ENCODE results near the gene TMEM53.

TMEM53 gene

GRCh38 chr1:44685881-44686280 is 11.6 kb upstream of the TMEM53 start:
- Histone ChIP-seq H3K4me3 (ENCODE audit: low read depth, low read length) (no peak overlapping the region), H3K27me3 (replicated peaks) (no peaks in the 10 kb centered on the region), H3K27ac (no peak overlapping the region), H3K36me3 (replicated peaks) (no peaks in the 10 kb centered on the region)
- DNase-seq: no peak
- in situ Hi-C loops (cut with HindIII; ENCODE audit: low pct_ligation_motif_present, low sequenced_read_pairs): no loop called here
- no peak for TF ChIP-seq CTCF (IDR thresholded peaks at IDR 0.05; ENCODE audit: low read depth, low read length, missing control alignments)

- no peak for TF ChIP-seq CTCF (IDR thresholded peaks at IDR 0.05; ENCODE audit: low read depth, low read length, missing control alignments)
- in situ Hi-C loops (cut with HindIII; ENCODE audit: low pct_ligation_motif_present, low sequenced_read_pairs): no loop called here
- Histone ChIP-seq H3K27ac (no peak overlapping the region), H3K4me3 (ENCODE audit: low read depth, low read length) (no peak overlapping the region), H3K27me3 (replicated peaks) (no peaks in the 10 kb centered on the region), H3K36me3 (replicated peaks) (no peaks in the 10 kb centered on the region)
- DNase-seq: no peak
Observed at GRCh38 chr1:44685218-44685617, 10.9 kb upstream of the TMEM53 start.

- in situ Hi-C loops (cut with HindIII; ENCODE audit: low pct_ligation_motif_present, low sequenced_read_pairs): no loop called here
- Histone ChIP-seq H3K27me3 (replicated peaks) (no peaks in the 10 kb centered on the region), H3K27ac (no peak overlapping the region), H3K36me3 (replicated peaks) (no peaks in the 10 kb centered on the region), H3K4me3 (ENCODE audit: low read depth, low read length) (no peak overlapping the region)
- TF ChIP-seq CTCF (IDR thresholded peaks at IDR 0.05; ENCODE audit: low read depth, low read length, missing control alignments): no peak
- DNase-seq: no peak
Observed at GRCh38 chr1:44684525-44684924, 10.2 kb upstream of the TMEM53 start.

- no peak for TF ChIP-seq CTCF (IDR thresholded peaks at IDR 0.05; ENCODE audit: low read depth, low read length, missing control alignments)
- no peak for DNase-seq
- in situ Hi-C loops (cut with HindIII; ENCODE audit: low pct_ligation_motif_present, low sequenced_read_pairs): no loop called here
Observed at GRCh38 chr1:44682883-44683265, 8.6 kb upstream of the TMEM53 start.

GRCh38 chr1:44681905-44682882 is 7.9 kb upstream of the TMEM53 start:
- in situ Hi-C loops (cut with HindIII; ENCODE audit: low pct_ligation_motif_present, low sequenced_read_pairs): no loop called here
- no peaks in the 10 kb centered on the region for H3K36me3 ChIP-seq (replicated peaks)
- H3K27ac ChIP-seq: no peak overlapping the region

More at GRCh38 chr1:44682883-44683265, 8.6 kb upstream of the TMEM53 start:
- H3K36me3 ChIP-seq (replicated peaks): no peaks in the 10 kb centered on the region
- H3K4me3 ChIP-seq (ENCODE audit: low read depth, low read length): no peak overlapping the region
- H3K27ac ChIP-seq: no peak overlapping the region
- H3K27me3 ChIP-seq (replicated peaks): no peaks in the 10 kb centered on the region

More at GRCh38 chr1:44681905-44682882, 7.9 kb upstream of the TMEM53 start:
- no peak for TF ChIP-seq CTCF (IDR thresholded peaks at IDR 0.05; ENCODE audit: low read depth, low read length, missing control alignments)
- Histone ChIP-seq H3K27me3 (replicated peaks) (no peaks in the 10 kb centered on the region), H3K4me3 (ENCODE audit: low read depth, low read length) (no peak overlapping the region)
- no peak for DNase-seq

Data from brain microvascular endothelial cell (primary cell).